Stimulated activated CD8-positive, alpha-beta memory T cell treated with anti-CD3 and anti-CD28 coated beads, Interleukin-15, amount 100 ng/mL, for 4 hours (primary cell): ENCODE measurements around the gene CYP2J2.
"Not testable (repeated sequence)": the region's sequence is repeated elsewhere in the genome, so short reads cannot be mapped to it uniquely, and the experiment has no call there.

Experiments used
- DNase-seq, 2 donors: peaks; one replicate each; pipeline ENCODE4 v3.0.0-alpha.2; 2020; ENCODE audit warnings: low read depth in 2 of 2

The CYP2J2 gene

GRCh38 chr1:59919746-59920145 lies 6.8 kb downstream of the CYP2J2 start:
- no peak for DNase-seq

GRCh38 chr1:59917785-59918180 lies 8.8 kb downstream of the CYP2J2 start:
- DNase-seq: no peak

- no peak for DNase-seq
Observed at GRCh38 chr1:59917026-59917784, 9.4 kb downstream of the CYP2J2 start.

GRCh38 chr1:59915516-59915915 lies 11.1 kb downstream of the CYP2J2 start:
- no peak for DNase-seq

GRCh38 chr1:59914791-59915286 lies 11.7 kb downstream of the CYP2J2 start:
- not testable (repeated sequence) for DNase-seq

- DNase-seq: no peak
Observed at GRCh38 chr1:59908682-59909081, 17.9 kb downstream of the CYP2J2 start.

GRCh38 chr1:59908084-59908483 lies 18.5 kb downstream of the CYP2J2 start:
- no peak for DNase-seq

- no peak for DNase-seq
Observed at GRCh38 chr1:59906931-59907330, 19.6 kb downstream of the CYP2J2 start.

GRCh38 chr1:59903141-59903754 lies 23.3 kb downstream of the CYP2J2 start:
- no peak for DNase-seq

- no peak for DNase-seq
Observed at GRCh38 chr1:59901770-59902388, 24.7 kb downstream of the CYP2J2 start.

GRCh38 chr1:59900640-59901039 lies 25.9 kb downstream of the CYP2J2 start:
- DNase-seq: no peak

- no peak for DNase-seq
Observed at GRCh38 chr1:59898927-59899326, 27.6 kb downstream of the CYP2J2 start.

- DNase-seq: no peak
Observed at GRCh38 chr1:59897165-59897564, 29.4 kb downstream of the CYP2J2 start.

GRCh38 chr1:59892841-59893811 lies 33.4 kb downstream of the CYP2J2 start:
- no peak for DNase-seq

- no peak for DNase-seq
Observed at GRCh38 chr1:59885160-59885832, 41.3 kb downstream of the CYP2J2 start.

- no peak for DNase-seq
Observed at GRCh38 chr1:59880735-59881134, 45.8 kb downstream of the CYP2J2 start.

- no peak for DNase-seq
Observed at GRCh38 chr1:59879996-59880505, 46.5 kb downstream of the CYP2J2 start.

- no peak for DNase-seq
Observed at GRCh38 chr1:59879574-59879973, 47.0 kb downstream of the CYP2J2 start.

GRCh38 chr1:59878370-59878769 lies 48.2 kb downstream of the CYP2J2 start:
- DNase-seq: no peak

GRCh38 chr1:59877108-59877682 lies 49.4 kb downstream of the CYP2J2 start:
- DNase-seq: no peak

- no peak for DNase-seq
Observed at GRCh38 chr1:59871746-59872145, 54.8 kb downstream of the CYP2J2 start.
